KG1 (cell line): Measurements from ENCODE around the gene SETD1A.

Experiments
- DNase-seq: peaks from one replicate; lab custom pipeline; 2025; lab: John Stamatoyannopoulos, UW

Gene SETD1A

DNA sequence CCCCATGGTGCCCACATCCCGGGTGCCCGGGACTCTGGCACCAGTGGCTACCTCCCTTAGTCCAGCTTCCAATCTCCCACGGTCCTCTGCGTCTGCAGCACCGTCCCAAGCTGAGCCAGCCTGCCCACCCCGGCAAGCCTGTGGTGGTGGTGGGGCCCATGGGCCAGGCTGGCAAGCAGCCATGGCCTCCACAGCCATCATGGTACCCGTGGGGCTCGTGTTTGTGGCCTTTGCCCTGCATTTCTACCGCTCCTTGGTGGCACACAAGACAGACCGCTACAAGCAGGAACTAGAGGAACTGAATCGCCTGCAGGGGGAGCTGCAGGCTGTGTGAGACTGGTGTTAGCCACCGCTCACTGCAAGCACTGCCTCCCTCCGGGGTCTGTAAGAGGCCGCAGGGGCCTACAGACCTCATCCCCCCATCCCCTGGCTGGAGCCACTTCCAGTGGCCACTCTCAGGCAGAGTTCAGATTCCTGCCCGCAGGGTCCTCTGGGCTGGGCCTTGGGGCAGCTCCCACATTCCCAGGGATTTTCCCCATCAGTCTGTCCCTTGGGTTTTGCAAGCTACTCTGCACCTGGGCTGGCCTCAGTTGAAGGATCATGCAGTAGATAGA is 3.9 kb upstream of the SETD1A start:
- DNase-seq, result peak; percentile 59

DNA sequence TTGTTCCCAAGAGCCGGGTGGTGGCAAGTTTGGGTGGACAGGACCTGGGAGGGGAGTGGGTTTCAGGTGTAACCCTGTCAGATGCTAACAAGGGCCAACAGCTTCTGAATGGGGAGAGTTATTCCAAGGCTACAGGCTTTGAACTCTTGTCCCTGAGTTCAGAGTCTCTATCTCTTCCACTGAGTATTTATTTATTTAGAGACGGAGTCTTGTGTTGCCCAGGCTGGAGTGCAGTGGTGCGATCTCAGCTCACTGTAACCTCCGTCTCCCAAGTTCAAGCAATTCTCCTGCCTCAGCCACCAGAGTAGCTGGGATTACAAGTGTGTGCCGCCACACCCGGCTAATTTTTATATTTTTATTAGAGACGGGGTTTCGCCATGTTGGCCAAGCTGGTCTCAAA is 2.6 kb upstream of the SETD1A start:
- DNase-seq, result no peak

- peak; percentile 85 for DNase-seq
These were observed 726 bp upstream of the SETD1A start for GRCh38 chr16:30956601-30957455.

GRCh38 chr16:30958175-30959079 is 873 bp downstream of the SETD1A start:
- no peak for DNase-seq

- no peak for DNase-seq
These were observed 3.8 kb downstream of the SETD1A start for GRCh38 chr16:30961384-30961783.

GRCh38 chr16:30963925-30964511 is 6.5 kb downstream of the SETD1A start:
- no peak for DNase-seq

DNA sequence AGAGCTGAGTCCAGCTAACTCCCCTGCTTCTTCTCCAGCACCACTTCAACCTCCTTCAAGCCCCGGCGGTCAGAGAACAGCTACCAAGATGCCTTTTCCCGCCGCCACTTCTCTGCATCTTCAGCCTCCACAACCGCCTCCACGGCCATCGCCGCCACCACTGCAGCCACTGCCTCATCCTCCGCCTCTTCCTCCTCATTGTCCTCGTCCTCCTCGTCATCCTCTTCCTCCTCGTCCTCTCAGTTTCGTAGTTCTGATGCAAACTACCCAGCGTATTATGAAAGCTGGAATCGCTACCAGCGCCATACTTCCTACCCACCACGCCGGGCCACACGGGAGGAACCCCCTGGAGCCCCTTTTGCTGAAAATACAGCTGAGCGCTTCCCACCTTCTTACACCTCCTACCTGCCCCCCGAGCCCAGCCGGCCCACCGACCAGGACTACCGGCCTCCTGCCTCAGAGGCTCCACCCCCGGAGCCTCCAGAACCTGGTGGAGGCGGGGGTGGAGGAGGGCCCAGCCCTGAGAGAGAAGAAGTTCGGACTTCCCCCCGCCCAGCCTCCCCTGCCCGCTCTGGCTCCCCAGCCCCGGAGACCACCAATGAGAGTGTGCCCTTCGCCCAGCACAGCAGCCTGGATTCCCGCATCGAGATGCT is 7.1 kb downstream of the SETD1A start:
- DNase-seq, result no peak

- no peak for DNase-seq
These were observed 7.9 kb downstream of the SETD1A start for GRCh38 chr16:30965436-30965835.

DNA sequence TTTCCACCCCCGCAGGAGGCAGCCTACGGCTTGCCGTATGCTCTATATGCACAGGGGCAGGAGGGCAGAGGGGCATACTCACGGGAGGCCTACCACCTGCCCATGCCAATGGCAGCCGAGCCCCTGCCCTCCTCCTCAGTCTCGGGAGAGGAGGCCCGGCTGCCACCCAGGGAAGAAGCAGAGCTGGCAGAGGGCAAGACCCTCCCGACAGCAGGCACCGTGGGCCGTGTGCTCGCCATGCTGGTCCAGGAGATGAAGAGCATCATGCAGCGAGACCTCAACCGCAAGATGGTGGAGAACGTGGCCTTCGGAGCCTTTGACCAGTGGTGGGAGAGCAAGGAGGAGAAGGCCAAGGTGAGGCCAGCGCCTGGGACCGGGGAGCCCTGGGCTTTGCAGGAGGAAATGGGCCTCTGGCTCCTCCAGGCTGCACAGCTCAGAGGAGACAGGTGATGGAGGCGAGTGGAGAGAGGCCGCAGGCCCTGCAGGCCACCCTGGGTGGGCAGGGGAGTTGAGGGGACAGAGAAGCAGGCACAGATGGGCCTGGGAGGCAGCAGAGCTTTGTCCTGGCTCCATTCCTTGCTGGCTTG is 8.6 kb downstream of the SETD1A start:
- DNase-seq, result no peak

GRCh38 chr16:30967795-30968194 is 10.2 kb downstream of the SETD1A start:
- DNase-seq, result no peak

GRCh38 chr16:30969246-30969842 is 11.8 kb downstream of the SETD1A start:
- no peak for DNase-seq

GRCh38 chr16:30971298-30971697 is 13.7 kb downstream of the SETD1A start:
- DNase-seq, result no peak

GRCh38 chr16:30972872-30973271 is 15.3 kb downstream of the SETD1A start:
- no peak for DNase-seq

DNA sequence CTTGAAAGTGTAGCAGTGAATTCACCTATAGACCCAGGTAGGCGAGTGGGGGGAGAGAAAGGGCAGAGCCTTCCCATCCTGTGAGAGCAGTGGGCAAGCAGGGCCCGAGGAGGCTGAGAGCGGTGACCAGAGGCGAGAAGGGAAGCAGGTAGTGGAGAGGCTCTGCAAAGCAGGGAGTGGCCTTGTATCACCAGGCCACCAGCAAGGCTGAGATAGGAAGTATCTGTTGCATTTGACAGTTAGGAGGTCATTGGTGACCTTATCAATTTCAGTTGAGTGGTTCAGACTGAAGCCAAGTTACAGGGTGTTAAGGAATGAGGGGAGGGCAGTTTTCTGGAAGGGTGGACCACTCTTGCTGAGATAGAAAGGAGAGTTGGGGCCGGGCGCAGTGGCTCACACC is 16.8 kb downstream of the SETD1A start:
- DNase-seq, result no peak

GRCh38 chr16:30976486-30976885 is 18.9 kb downstream of the SETD1A start:
- DNase-seq, result no peak

DNA sequence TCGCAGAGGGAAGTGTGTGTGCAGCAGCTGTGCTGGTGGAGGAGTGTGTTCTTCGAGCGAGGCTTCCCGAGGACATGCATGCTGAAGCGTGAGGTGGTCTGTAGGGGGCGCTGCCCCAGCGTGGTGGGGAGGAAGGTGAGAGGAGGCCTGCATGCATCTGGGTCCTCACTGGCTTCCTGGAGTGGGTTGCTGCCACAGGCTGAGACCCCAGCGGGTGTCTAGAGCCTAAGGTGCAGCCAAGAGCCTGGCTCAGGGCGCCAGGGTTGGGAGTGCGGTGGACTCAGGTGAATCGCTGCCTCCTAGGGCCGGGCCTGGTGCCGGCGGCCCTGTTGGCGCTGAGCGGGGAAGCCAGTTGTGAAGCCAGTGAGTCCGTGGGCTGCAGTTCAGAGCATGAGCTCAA is 19.9 kb downstream of the SETD1A start:
- no peak for DNase-seq

GRCh38 chr16:30979170-30980022 is 21.8 kb downstream of the SETD1A start:
- no peak for DNase-seq

DNA sequence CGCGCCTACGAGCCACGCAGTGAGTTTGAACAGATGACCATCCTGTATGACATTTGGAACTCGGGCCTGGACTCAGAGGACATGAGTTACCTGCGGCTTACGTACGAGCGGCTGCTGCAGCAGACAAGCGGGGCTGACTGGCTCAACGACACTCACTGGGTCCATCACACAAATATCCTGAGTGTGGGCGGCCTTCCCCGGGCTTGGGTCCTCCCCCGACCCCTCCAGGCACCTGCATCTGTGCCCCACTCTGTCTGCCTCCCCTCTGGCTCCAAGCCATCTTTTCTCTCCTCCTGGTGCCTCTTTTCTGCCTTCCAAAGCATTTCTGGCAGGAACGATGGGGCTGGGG is 22.4 kb downstream of the SETD1A start:
- DNase-seq, result no peak

DNA sequence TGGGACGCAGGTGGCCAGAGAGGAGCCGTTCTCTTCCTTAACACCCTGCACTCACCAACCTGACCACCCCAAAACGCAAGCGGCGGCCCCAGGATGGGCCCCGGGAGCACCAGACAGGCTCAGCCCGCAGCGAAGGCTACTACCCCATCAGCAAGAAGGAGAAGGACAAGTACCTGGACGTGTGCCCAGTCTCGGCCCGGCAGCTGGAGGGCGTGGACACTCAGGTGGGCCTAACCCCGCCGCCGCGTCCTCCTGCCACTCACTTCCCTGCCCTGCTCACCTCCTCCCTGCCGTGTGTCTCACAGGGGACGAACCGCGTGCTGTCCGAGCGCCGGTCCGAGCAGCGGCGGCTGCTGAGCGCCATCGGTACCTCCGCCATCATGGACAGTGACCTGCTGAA is 22.9 kb downstream of the SETD1A start:
- DNase-seq, result no peak

GRCh38 chr16:30980959-30981358 is 23.4 kb downstream of the SETD1A start:
- DNase-seq, result no peak
